NCI-H1417 treated with DMSO at 0.1 percent for 48 hours (cell line): ENCODE results near the gene ATP6V0D1.
A peak's percentile ranks its signal among the peaks of the same experiment; 100 is the strongest.

Source experiments
- DNase-seq: peaks from one replicate; lab custom pipeline; 2025; lab: John Stamatoyannopoulos, UW

The ATP6V0D1 gene

GRCh38 chr16:67407176-67407787 lies 73.7 kb downstream of the ATP6V0D1 start:
- no peak for DNase-seq

DNA sequence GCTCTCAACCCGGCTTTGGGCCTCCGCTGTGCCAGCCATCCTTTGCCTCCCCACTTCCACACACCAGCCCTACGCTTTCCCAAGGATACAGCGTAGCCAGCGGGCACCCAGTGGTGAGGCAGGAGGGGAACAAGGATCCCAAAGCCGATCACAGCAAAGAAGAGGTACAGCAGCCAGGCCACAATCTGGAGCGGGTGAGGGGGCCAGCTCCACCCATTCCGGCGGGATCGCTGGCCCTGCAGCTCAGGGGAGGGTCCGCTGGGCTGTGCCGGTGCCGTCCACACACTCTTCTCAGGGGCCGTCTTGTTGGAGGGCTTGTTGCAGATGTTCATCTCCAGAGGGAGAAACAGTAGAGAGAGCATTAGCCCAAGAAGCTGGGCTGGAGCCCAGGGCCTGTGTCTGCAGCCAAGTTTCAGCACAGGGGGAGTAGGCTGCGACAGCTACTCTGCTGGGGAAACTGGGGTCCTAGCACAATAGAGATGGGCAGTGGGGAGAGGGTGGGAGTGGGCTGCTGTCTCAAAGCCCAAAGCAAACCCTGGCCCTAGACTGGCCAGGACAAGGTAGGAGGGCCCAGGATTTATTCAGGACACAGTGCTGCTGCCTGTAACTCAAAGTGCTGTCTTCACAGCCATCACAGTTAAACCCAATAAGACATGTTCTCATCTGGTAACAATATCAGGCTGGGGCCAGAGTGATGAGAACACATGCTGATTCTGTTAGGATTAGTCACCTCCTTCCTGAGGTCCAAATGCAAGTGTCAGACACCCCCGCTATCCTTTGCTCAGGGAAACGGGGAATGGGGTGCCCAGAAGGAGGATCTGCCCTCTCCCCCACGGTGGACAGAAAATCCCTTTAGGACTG lies 74.6 kb downstream of the ATP6V0D1 start:
- no peak for DNase-seq

GRCh38 chr16:67405336-67405735 lies 75.6 kb downstream of the ATP6V0D1 start:
- DNase-seq, result no peak

- no peak for DNase-seq
Observed at GRCh38 chr16:67404740-67405226, 76.2 kb downstream of the ATP6V0D1 start.

DNA sequence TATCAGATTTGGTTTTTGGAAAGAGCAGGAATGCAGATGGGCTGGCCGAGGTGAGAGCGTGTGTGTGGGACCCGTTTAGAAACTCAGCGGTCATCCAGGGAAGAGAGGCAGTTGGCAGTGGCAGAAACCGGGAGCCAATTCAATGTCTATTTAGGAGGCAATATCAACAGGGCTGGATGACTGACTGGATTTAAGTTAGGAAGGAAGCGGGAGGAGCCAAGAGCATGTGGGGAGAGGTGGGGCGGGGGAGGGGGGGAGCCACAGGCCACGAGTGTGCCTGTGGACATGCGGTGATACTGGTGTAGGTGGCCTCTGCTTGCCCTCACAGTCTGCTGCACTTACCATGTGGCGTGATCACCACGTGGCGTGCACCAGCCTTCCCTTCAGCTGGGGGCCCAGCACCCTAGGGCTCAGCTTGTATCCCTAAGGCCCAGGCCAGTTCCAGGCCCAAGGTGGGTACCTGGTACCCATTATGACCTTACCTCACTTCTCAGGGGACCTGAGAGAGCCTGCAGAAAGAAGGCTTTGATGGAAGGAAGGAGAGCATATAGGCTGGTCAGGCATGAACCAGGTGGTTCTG lies 76.9 kb downstream of the ATP6V0D1 start:
- no peak for DNase-seq

DNA sequence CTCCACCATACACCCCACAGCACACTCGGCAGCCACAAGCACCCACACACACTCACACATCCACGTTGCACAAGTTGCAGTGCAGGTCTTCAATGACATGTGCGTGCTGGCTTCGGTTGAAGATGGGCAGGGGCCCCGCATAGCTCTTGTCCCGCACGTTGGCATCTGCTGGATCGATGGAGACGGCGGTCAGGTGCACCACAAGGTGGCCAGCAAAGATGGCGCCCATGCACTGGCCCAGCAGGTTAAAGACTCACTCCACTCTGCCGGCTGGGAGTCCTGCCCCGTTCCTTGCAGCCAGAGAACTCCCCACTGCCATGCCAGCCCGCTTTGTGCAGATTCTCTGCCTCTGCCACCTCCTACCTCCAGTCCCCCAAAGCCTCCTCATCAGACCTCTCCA lies 80.1 kb downstream of the ATP6V0D1 start:
- DNase-seq, result no peak

DNA sequence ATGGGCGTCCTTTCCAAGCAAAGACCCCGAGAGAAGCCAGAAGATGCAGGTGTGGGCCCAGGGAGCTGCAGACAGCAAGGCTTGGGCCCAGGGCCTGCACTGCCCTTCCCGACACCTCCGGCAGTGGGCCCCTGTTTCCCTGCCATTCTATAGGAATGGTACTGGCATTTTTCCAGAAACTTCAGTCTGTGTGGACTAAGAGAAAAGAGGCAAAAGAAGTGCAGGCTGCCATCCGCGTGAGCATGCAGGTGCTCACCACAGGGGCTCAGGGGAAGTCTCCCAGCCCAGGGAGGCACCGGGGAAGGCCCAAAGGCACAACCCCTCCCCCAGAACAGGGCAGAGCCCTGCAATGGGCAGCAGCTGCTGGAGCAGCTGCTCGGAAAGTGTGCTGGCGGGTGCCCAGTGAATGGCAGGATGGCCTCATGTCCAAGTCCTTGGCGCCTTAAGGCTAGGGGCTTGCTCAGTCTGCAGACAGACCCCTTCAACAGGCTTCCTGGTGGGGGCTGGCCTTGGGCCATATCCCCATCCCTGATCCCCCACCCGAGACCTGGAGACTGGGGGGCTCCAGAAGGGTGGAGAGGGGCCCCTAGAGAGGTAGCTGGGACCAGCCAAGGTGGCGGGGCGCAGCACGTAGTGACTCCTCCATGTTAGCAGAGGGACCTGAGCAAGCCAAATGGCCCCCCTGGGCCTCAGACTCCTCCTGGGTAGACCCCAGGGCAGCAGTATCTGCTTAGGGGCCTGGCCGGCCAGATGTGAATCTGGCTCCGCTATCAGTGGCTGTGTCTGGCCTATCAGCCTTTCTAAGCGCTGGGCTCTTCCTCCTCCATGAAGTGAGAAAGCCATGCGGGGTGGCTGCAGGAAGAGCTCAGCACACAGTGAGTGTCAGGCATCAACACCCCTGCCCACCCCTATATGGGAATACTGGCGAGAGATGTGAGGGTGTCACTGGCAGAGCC lies 80.9 kb downstream of the ATP6V0D1 start:
- peak; percentile 38 for DNase-seq

DNA sequence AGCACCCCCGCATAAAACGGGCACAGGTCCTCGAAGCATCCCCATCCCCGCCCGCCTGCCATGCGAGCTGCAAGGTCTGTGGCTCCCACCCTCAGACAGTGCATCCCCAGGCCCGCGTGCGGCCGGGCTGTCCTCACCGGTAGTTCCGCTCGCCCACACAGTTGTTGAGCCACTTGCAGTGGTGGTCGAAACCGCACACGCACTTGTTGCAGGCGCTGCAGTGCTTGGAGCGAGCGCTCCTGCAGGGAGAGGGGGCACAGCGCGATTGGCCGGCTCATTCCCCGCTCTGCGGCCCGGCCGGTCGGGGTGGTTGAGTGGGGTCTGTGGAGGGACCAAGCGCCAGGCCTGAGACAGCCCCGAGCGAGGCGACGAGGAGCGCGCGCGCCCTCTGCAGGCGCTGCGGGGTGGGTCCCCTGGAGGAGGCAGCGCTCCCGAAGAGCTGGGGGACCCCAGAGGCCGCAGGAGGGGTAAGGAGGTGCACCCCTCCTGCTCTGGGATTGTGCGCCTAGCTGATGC lies 81.7 kb downstream of the ATP6V0D1 start:
- no peak for DNase-seq

DNA sequence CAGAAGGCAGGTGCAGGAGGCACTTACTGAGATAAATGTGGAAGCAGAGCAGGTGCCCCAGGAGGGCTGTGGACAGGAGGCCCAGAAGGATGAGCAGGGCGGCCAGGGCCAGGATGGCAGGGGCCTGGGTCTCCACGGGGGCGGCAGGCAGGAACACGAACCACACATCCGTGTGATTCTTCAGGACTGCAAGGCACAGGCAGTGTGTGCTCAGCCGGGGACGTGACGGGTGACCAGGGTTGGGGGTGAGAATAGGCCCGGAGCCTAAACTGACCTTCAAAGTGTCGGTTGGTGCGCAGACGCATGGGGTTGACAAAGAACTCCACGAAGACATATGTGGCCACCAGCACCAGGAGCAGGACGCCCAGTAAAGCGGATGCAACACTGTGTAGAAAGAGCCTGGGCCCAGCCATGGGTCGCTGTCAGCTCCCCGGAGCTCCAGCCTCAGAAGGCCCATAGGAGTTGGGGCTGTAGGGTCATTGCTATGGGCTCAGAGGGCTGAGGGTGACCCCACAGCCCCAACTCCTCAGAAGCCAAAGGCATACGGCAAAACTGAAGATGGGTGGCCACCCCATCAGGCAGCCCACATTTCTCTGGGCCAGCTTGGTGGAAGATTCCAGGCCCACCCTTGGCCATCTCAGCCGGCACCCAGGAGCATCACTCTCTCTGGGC lies 82.3 kb downstream of the ATP6V0D1 start:
- no peak for DNase-seq

DNA sequence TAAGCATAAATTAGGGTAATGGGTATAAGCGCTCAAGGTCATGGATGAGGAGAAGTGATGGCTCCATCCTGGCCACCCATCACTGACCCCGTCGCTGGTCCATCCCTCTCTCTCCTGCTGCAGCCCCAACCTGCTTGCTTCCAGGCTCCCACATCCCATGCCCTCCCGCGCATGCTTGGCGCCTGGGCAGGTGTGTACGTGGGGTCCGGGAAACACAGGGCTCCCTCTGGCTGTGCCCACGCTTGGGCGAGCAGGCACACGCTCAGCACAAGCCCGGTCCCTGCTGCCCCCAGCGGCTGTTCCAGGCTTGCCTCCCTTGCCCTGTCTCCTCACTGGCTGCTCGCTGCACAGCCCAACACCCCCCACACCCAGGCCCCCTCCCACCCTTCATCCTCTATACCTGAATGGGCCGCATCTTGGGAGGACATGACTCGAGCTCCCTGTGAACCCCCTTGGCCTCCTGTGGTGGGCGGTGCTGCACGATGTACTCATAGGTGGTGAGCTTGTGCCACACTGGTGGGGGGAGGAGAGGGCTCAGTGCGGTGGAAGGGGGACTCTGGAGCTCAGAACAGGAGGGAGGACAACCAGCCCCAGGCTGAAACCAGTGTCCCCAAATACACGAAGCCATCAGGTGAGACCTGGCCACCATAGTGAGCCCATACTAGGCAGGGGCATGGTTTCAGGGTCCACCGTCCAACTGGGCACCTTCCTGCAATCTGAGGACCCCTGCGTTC lies 83.0 kb downstream of the ATP6V0D1 start:
- no peak for DNase-seq

DNA sequence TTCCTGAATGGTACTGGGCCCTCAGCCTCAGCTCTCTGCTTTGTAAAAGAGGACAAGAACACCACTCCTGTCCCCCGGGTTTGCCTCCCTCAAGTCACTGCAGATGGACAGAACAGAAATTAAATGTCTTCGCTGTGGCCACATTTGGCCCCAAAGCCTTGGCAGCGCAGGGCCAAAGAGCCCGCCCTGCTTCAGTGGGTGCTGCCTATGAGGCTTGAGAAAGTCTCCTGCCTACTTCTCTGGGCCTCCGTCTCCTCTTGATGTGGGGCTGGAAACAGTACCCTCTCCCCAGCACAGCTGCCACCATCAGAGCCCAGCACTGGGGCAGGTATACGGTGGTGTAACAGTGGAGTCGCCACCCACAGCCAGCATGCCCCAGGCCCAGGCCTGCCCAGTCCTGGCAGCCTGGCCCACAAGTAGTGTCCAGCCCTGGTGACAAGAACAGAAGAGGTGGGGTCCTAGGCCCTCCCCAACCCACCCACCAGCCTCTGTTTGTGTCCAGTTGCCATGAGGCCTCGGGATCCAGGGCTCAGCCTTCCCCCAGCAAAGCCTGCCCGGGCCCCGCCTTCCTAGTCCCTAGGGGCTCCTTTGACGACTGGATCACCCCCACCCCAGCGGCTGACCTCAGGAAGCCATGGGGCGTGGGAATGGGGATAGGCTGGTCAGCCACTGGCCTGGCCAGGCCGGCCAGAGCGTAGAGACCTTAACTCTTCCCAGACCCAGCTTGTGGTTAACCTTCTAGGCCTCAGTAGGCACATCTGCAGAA lies 83.7 kb downstream of the ATP6V0D1 start:
- no peak for DNase-seq

- DNase-seq, result peak; percentile 75
Observed at GRCh38 chr16:67396159-67397035, 84.6 kb downstream of the ATP6V0D1 start.

- peak; percentile 47 for DNase-seq
Observed at GRCh38 chr16:67395458-67396158, 85.3 kb downstream of the ATP6V0D1 start.

DNA sequence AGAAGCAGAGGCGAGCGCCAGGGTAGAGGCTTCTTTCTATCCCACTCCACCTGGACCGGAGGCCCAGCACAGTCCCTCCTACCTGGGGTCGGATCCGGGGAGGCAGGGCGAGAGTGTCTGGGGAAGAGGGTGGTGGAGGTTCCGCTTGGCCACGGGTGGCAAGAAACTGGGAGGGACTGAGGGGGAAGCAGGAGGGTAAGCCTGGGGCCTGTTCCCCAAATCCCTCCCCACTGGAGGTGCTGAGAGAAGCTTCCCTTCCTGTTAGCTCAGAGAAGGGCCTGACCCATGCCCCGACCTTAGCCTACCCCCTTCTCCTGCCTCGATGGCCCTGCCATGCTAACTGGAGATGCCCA lies 85.9 kb downstream of the ATP6V0D1 start:
- no peak for DNase-seq

DNA sequence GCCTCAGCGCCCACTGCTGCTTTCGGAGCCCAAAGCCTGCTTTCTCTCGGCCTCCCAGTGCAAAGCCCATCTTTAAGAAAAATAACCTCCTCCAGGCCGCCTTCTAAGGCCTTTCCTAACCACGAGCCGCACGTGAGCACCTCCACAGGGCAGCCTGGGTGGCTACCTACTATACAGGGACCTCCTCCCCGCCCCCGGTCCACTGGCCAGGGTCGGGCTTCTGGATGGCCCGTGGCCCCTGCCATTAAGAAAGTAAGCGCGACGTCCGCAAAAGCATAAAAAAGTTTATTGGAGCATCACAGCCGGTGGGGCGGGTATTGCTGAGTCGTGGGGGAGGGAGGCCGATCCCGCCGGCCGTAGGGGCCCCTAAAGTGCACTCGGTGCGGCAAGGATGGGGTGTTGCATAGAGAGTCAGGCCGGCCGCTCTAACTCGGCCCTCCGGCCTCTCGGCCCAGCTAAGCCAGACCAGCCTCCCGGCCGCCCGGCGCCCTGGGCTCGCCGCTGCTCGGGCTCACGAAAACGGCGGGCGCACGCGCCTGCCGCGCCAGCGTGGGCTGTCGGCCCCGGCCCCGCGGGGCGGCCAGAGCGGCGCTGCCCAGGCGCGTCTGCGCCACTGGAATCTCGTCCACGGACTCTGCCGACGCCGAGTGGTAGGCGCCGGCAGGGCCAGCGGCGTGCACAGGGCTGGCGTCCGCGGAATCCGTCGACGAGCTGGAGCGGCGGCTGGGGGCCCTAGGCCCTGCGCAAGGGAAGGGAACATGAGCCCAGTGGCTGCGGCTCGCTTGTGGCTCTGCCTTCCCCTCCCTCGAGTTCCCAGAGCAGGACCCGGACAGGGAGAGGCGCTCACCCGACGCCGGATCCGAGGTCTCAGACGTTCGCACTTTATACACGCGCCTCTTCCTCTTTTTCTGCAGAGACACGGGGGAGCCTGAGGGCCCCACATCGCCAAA lies 86.5 kb downstream of the ATP6V0D1 start:
- no peak for DNase-seq

DNA sequence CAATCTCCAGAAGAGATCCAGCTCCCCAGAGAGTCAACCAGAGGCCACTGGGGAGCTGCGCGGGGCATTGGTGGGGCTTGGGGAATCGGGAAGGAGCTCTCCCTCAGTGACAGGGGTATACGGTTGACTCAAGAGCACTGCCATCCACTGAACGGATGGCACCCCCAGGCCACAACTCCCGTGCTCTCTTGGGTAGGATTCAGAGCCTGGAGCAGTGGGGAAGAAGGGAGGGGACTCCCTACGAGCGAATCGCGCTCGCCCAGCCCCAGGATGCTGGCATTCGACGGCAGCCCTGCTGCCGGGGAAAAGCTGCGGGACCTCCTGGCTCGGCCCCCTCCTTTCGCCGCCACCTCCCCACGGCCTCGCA lies 87.2 kb downstream of the ATP6V0D1 start:
- no peak for DNase-seq
